Upper lobe of left lung (tissue), 6 donors: ENCODE results near the gene HIBADH. TPM values are rescaled to one million over a fixed set of nuclear protein-coding genes. Genes with fewer than 3 reads are reported as not detected.
"Not testable (repeated sequence)": the region's sequence is repeated elsewhere in the genome, so short reads cannot be mapped to it uniquely, and the experiment has no call there.

Source experiments
- ATAC-seq, 2 donors: fragments of 200-7000 bp; cut with Tn5 transposase; one replicate each; pipeline ENCODE4 v1.9.1; 2022; ENCODE audit warnings: mild to moderate bottlenecking in 2 of 2, moderate library complexity in 2 of 2; ENCODE audit not compliant: low FRiP score in 2 of 2
- DNase-seq, 2 donors: peaks; one replicate each; pipeline ENCODE4 v3.0.0-alpha.2; 2019 to 2020
- H3K27ac ChIP-seq, 4 donors: fragments of 200-600 bp; sonication (generic); one replicate each; pipeline ENCODE4 v1.5.1; 2016 to 2019
- H3K27me3 ChIP-seq, 4 donors: fragments of 200-600 bp; sonication (generic); one replicate each; pipeline ENCODE4 v1.5.1; 2017 to 2019
- H3K36me3 ChIP-seq, 4 donors: fragments of 200-600 bp; sonication (generic); one replicate each; pipeline ENCODE4 v1.5.1; 2016 to 2019
- H3K4me1 ChIP-seq, 4 donors: fragments of 200-600 bp; sonication (generic); one replicate each; pipeline ENCODE4 v1.5.1; 2018 to 2019
- H3K4me3 ChIP-seq, 4 donors: fragments of 200-600 bp; sonication (generic); one replicate each; pipeline ENCODE4 v1.5.1; 2017 to 2019; ENCODE audit warnings: mild to moderate bottlenecking in 2 of 4, moderate library complexity in 1 of 4
- H3K9me3 ChIP-seq, 4 donors: fragments of 200-600 bp; sonication (generic); one replicate each; pipeline ENCODE4 v1.5.1; 2018 to 2019
- EP300 ChIP-seq, 4 donors: sonication (generic); formaldehyde crosslinking; IDR thresholded peaks; one replicate each; pipeline ENCODE4 v1.5.1; 2017; ENCODE audit warnings: antibody characterized with exemption in 4 of 4, control low read depth in 2 of 4
- POLR2A ChIP-seq, 4 donors: fragments of 450-650 bp; IDR thresholded peaks; one replicate each; pipeline ENCODE4 v1.5.1; 2016 to 2017; ENCODE audit warnings: antibody characterized with exemption in 4 of 4, mild to moderate bottlenecking in 2 of 4
- POLR2AphosphoS5 ChIP-seq, 2 donors: sonication (generic); formaldehyde crosslinking; IDR thresholded peaks; one replicate each; pipeline ENCODE4 v1.5.1; 2017; ENCODE audit warnings: antibody characterized with exemption in 2 of 2
- WGBS, 2 donors: methylation state at CpG; one replicate each; pipeline ENCODE4 v1.1.5; 2017 to 2018; 5-methylcytosine and 5-hydroxymethylcytosine counted together
- total RNA-seq, 6 donors: library from RNA; depleted of rRNA in 4 of 6; stranded (reverse); fragments of >200 nt in 4 of 6; gene quantifications; one replicate each; pipeline versions ENCODE4 v1.1.0 to v1.2.1, GENCODE V29; 2016 to 2021
- TF ChIP-seq, protein P1 (sequence below), 6 experiments: fragments of 450-650 bp in 4 of 6; fragments of 200-600 bp in 2 of 6; sonication (generic) in 2 of 6; IDR thresholded peaks; one replicate each; pipeline ENCODE4 v1.5.1; 2016 to 2019; ENCODE audit warnings: antibody characterized with exemption in 6 of 6
- donor health status: DM: no; HTN: no; CAD: no; lungs with moderate emphysema.
- donor health status: DM: no; HTN: yes; CAD: no; lungs with severe emphysema.

The HIBADH gene
- total RNA-seq, 6 donors from 2014 or later, result 7.4 to 26.1 (median 21.8) TPM

DNA sequence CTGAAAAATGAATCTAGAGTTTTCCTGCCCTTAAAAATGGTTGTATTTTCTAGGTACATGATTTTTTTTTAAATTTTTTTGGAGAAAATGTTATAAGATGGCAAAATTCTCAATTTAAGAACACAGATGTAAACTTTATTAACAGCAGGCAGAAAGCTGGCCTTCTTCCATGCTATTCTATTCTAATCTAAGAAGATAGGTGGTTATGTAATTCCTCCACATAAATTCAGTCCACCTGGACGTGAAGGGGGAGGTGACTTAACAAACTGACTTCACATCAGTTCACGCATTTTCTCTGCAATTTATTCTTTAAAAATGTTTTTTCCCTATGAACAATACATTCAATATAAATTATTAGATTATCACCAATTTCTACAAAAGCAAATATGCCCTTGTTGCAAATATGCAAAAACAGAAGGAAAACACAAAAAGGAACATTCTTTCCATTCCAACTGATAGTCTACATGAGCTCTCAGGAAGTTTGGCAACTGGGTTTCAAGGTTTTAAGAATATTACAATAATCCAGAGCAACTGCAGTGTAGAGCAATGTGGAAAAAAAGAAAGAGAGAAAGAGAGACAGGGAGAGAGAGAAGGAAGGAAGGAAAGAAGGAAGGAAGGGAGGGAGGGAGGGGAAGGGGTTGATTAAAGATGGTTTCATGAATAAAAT is 76.8 kb downstream of the HIBADH start:
- 41 to 80% methylated on average over 2 of the region's 2 CpGs for WGBS, 2 donors
- TF ChIP-seq EP300 (IDR thresholded peaks at IDR 0.05), result no peak
- TF ChIP-seq, protein P1, sequence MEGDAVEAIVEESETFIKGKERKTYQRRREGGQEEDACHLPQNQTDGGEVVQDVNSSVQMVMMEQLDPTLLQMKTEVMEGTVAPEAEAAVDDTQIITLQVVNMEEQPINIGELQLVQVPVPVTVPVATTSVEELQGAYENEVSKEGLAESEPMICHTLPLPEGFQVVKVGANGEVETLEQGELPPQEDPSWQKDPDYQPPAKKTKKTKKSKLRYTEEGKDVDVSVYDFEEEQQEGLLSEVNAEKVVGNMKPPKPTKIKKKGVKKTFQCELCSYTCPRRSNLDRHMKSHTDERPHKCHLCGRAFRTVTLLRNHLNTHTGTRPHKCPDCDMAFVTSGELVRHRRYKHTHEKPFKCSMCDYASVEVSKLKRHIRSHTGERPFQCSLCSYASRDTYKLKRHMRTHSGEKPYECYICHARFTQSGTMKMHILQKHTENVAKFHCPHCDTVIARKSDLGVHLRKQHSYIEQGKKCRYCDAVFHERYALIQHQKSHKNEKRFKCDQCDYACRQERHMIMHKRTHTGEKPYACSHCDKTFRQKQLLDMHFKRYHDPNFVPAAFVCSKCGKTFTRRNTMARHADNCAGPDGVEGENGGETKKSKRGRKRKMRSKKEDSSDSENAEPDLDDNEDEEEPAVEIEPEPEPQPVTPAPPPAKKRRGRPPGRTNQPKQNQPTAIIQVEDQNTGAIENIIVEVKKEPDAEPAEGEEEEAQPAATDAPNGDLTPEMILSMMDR (IDR thresholded peaks at IDR 0.05), result no peak
- TF ChIP-seq POLR2AphosphoS5 (IDR thresholded peaks at IDR 0.05), result no peak
- no peak for TF ChIP-seq POLR2A (IDR thresholded peaks at IDR 0.05)
- Histone ChIP-seq H3K27ac (no peak overlapping the region), H3K9me3 (no peaks in the 10 kb centered on the region), H3K27me3 (no peaks in the 10 kb centered on the region), H3K4me3 (no peak overlapping the region), H3K4me1 (no peaks in the 10 kb centered on the region), H3K36me3 (no peaks in the 10 kb centered on the region)
- DNase-seq (no peak), ATAC-seq (no peak)

DNA sequence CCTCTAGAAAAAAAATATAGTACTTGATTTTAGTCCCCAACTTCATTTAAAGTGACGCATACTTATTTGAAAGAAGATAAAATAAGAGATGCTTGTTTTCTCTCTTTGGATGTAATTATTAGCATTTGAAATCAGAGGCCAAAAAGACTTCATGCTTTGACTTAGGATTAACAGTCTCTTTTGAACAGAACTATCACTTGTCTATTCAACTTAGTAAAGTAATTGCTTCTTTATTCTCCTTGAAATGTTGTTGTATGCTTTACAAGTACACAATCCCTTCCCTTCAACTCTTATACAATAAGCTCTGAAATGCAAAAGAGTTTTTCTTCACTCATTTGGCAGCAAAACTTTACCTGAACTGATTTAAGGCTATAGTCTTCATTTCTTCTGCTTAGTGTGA is 80.8 kb downstream of the HIBADH start:
- Histone ChIP-seq H3K4me3 (no peak overlapping the region), H3K27ac (no peak overlapping the region), H3K4me1 (no peaks in the 10 kb centered on the region), H3K36me3 (no peaks in the 10 kb centered on the region), H3K9me3 (no peaks in the 10 kb centered on the region), H3K27me3 (no peaks in the 10 kb centered on the region)
- TF ChIP-seq EP300 (IDR thresholded peaks at IDR 0.05), result no peak
- TF ChIP-seq, protein P1 (IDR thresholded peaks at IDR 0.05), result no peak
- no peak for TF ChIP-seq POLR2A (IDR thresholded peaks at IDR 0.05)
- TF ChIP-seq POLR2AphosphoS5 (IDR thresholded peaks at IDR 0.05), result no peak
- DNase-seq (no peak), ATAC-seq (no peak)
- 88 to 100% methylated on average over 1 of the region's 1 CpG for WGBS, 2 donors

GRCh38 chr7:27581119-27581518 is 81.6 kb downstream of the HIBADH start:
- DNase-seq (no peak), ATAC-seq (no peak)
- TF ChIP-seq, protein P1 (IDR thresholded peaks at IDR 0.05), result no peak
- TF ChIP-seq POLR2A (IDR thresholded peaks at IDR 0.05), result no peak
- no peak for TF ChIP-seq POLR2AphosphoS5 (IDR thresholded peaks at IDR 0.05)
- TF ChIP-seq EP300 (IDR thresholded peaks at IDR 0.05), result no peak
- no peak overlapping the region for H3K27ac ChIP-seq
- WGBS, 2 donors, result 41 to 52% methylated on average over 2 of the region's 2 CpGs
- no peak overlapping the region for H3K4me3 ChIP-seq
- no peaks in the 10 kb centered on the region for H3K4me1 ChIP-seq
- no peaks in the 10 kb centered on the region for H3K36me3 ChIP-seq
- H3K9me3 ChIP-seq, result no peaks in the 10 kb centered on the region
- H3K27me3 ChIP-seq, result no peaks in the 10 kb centered on the region

DNA sequence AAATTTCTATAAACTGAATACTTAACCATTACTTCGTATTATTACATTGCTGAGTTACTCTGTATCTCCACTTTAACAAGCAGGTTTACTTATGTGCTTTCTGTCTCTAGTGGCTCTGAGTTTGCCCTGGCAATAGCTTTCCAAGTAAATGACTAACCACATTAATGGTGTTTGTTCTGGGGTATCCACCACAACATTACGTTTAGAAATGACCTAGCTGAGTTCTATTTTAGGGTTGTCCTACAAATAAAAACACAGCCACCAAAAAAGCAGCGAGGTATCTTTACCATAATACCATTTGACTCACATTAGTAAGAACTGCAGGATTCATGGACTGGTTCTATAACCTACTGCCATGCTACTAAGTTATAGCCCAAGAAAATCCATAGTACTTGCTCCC is 83.1 kb downstream of the HIBADH start:
- no peaks in the 10 kb centered on the region for H3K9me3 ChIP-seq
- H3K27ac ChIP-seq, result no peak overlapping the region
- 70 to 81% methylated on average over 3 of the region's 3 CpGs for WGBS, 2 donors
- no peak for DNase-seq
- H3K4me3 ChIP-seq, result no peak overlapping the region
- no peaks in the 10 kb centered on the region for H3K4me1 ChIP-seq
- no peaks in the 10 kb centered on the region for H3K36me3 ChIP-seq
- no peak for ATAC-seq
- no peak for TF ChIP-seq POLR2A (IDR thresholded peaks at IDR 0.05)
- TF ChIP-seq, protein P1 (IDR thresholded peaks at IDR 0.05), result no peak
- TF ChIP-seq POLR2AphosphoS5 (IDR thresholded peaks at IDR 0.05), result no peak
- no peaks in the 10 kb centered on the region for H3K27me3 ChIP-seq

GRCh38 chr7:27578169-27578568 is 84.5 kb downstream of the HIBADH start:
- H3K36me3 ChIP-seq, H3K27ac ChIP-seq, H3K4me3 ChIP-seq, H3K4me1 ChIP-seq, H3K27me3 ChIP-seq, ATAC-seq, H3K9me3 ChIP-seq, DNase-seq: not testable (repeated sequence)
- 86 to 88% methylated on average over 7 of the region's 7 CpGs for WGBS, 2 donors
